NCI-H2107 (cell line): Measurements from ENCODE around the gene CDC73.
"Not testable (repeated sequence)": the region's sequence is repeated elsewhere in the genome, so short reads cannot be mapped to it uniquely, and the experiment has no call there.

Experiments
- DNase-seq: peaks from one replicate; lab custom pipeline; 2025; lab: John Stamatoyannopoulos, UW

Gene CDC73

DNA sequence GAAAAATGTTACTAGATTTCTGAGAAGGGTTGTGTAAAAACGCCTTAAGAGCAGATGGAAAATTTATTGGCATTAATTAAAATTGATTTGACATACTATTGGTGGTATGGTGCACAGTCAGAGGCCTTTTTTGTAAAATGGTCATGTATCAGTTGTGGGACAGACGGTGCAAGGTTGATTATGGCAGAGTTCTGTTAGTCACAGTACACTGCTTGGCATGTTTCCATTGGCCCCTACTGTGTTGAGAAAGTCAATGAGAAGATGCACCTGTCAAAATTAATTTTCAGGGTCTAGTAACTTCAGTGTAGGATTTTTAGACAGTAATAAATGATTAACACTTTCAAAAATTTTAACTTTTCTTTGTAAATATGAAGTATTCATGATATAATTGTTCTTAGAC, 60.2 kb downstream of the CDC73 start:
- no peak for DNase-seq

DNA sequence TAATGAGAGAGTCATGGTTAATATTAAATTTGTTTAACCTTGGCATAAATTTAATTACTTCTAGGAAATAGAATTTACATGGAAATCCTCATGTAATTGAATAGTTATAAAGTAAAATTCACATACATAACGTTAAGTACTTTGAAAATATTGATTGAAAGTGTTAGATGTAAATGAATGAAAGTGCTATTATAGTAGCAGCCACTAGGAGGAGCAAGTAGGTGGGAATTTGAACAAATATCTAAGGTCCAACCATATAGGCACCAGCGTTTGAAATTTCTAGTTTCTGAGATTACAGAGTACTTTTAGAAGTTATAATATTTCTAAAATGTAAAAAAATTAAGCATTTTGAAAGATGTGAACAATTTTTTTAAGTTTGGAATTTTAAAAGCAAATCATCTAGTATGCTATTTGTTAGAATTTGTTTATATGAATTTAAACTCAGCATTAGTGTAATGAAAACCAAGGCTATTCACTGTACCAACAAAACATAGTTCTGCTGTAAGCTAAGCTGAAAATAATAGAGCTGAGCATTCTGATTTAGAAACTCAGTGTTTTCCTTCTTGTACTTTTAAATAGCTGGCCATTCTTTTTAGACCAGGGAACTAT, 61.3 kb downstream of the CDC73 start:
- peak; percentile 17 for DNase-seq

DNA sequence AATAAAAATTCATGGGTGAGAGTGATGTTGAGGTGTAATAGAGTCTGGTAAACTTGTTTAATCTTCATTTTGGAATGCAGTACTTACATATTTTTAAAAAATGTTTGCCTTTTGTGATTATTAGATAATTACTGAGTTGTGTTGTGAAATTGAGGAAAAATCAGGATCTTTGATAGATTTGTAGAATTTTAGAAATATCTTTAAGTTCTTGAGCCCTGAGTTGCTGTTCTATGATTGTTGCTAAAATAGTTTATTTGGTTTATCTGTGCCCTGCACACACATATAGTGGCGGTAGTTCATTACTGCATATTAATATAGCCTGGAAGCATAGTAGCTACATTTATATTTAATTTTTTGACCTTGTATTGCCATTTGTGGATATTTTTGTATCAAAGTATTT, 62.9 kb downstream of the CDC73 start:
- DNase-seq = no peak

DNA sequence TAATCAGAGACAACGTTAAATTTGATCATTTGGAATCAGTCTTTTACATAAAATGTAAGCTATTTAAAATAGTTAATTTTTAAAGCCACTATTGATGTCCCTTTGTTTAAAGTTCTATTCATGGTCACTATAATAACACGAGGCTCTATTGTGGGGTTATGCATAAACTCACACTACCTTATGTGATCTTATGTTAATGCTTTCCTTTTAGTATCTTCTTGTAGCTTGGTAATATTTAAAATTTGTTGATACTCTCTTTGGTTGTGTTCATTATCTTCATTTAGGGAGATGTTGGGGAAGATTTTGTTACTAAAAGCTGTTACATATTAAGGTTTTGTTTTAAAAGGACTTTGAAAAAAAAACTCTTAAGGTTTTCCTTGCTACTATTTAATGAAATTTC, 63.4 kb downstream of the CDC73 start:
- no peak for DNase-seq

DNA sequence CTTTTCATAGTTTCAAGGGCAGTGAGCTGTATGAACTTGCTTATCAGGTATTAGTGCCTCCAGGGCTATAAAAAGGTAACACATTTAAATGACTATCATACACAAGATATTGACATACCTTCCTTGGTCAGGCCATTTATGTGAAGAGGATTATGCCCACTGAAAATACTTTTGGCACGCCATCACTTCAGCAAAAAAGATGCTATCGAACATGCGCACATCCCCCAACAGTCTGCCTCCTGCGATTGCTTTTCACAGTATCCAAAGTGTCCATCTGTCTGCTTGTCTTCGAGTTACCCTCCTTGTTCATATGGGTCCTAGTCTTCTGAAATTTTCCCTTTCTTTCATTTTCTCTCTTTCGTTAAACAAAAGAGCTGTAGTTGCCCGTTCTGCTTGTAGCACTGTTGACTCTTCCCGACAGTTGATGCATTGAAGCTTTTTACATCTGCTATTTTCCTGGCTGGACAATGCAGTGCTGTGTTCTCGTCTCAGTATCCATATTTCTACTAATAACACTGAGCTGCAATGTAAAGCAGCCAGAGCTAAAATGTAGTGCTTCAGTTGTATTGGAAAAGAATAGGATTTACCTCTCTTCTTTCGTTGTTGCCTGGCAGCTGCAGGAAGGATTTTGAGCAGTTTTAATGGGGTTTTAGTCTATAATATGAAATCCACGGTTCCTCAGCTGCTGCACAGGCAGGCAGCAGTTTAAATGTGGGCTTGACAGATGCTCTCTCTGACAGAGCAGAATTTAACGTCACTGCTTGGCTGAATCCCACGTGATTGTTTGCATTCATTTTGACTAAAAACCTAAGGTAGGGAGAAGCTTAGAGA, 64.3 kb downstream of the CDC73 start, which contains the start of gene B3GALT2:
B3GALT2 (minus strand) TSS at position 713 of the 831 bp plus-strand sequence. CDS start 5,051 bp downstream, outside the sequence.
- peak; percentile 10 for DNase-seq

DNA sequence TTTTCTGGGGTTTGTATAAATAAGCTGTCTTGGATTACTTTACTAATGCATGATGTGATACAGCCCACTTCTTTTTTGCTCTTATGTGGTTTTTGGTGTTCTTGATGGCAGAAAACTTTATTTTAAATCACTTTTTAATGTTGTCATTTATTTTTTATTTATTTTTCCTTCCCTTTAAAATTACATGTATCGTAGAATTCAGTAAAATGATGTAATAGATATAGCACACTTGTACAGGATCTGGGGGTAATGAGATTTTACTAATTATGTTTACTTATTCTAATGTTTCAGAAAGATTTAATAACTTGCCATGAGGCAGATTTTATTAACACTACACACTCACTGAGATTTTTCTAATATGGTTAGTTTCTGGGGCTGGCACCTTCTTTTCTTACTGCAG, 65.3 kb downstream of the CDC73 start:
- no peak for DNase-seq

DNA sequence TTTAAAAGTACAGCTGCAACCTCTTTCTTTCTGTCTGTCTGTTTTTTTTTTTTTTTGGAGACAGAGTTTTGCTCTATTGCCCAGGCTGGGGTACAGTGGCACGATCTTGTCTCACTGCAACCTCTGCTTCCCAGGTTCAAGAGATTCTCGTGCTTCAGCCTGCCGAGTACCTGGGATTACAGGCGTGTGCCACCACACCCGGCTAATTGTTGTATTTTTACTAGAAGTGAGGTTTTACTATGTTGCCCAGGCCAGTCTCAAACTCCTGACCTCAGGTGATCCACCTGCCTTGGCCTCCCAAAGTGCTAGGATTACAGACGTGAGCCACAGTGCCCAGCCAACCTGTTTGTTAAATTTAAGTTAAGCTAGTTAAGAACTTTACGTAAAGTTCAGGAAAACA, 67.1 kb downstream of the CDC73 start:
- DNase-seq = not testable (repeated sequence)

DNA sequence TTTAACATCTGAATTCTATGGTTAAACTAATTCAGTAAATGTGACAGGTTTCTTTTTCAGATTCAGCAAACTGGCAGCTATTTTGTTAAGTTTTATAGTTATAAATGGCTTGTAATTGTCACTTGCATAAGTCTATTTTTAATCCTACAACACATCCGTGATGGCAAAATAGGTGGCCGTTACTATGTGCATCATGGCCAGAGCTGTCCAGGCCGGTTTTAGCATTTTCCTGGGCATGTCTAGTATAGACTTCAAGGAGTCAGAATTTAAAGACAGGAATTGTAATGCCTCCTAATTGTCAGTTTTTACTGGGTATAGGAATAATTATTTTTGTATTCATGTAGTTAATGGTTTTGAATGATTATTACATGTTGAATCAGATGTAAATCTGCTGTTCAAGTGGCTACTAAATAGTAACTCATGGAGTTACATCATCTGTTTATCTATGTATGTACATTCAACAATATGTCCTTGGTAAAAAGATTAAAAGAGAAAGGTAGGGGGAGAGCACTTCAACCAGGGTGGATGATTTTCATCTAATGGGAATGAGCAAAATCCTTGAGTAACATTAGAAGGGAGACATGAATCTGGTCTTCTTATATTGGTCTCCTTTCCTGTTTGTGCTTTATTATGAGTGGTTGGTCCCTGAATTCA, 67.7 kb downstream of the CDC73 start:
- no peak for DNase-seq

DNA sequence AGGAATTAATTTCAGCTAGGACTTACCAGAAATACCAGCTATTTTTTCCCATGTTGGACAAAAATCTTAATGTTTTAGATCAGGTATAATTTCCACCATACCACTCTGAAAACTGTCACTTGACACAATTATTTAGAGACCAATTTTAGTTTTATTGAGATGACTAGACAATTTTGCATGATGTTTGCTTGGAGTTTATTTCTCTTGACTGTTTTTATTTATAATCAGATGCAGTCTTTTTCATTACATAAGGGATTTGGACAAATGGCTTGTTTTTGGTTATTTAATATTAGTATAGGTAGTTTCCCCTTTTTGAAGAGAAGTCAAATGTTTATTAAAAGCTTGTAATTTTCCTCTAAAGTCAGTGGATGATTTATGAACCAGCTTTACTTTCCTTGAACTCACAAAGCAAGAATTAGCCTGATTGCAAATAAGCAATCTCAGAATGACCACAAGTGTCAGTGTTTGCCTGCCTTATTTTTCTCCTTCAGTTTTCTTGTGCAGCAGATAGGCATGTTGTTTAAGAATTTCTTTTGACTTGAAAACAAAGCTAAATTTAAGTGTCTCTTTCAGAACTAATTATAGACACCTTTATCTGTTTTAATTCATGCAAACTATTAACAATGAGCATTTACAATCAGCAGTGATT, 68.4 kb downstream of the CDC73 start:
- no peak for DNase-seq

DNA sequence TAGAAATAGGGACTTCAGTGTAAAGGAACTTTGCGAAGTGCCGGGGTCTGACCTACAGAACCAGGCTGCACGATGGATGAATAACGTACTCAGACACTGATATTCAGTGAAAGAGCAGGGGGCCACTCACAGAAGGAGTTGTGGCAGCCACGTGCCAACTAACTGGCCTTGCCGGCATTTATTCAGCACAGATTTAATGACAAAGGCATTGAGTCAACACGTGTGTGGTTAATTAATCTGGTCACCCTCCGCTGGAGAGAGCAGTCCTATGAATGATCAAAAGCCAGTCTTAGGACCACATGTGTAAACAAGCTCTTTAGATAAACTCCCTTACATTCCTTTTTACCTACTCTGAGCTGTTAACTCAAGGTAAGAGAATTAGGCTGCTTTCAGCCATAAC, 70.8 kb downstream of the CDC73 start:
- no peak for DNase-seq

DNA sequence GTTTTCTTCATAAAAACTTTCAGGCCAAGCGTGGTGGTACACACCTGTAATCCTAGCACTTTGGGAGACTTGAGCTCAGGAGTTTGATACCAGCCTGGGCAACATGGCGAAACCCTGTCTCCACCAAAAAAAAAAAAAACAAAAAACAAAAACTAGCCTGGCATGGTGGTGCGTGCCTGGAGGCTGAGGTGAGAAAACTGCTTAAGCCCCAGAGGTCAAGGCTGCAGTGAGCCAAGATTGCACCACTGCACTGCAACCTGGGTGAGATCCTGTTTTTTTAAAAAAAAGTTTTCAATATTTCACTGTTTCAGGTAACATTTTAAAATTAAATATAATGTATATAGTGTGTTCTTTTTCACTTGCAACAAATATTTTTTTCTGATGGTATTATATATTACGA, 78.1 kb downstream of the CDC73 start:
- no peak for DNase-seq

DNA sequence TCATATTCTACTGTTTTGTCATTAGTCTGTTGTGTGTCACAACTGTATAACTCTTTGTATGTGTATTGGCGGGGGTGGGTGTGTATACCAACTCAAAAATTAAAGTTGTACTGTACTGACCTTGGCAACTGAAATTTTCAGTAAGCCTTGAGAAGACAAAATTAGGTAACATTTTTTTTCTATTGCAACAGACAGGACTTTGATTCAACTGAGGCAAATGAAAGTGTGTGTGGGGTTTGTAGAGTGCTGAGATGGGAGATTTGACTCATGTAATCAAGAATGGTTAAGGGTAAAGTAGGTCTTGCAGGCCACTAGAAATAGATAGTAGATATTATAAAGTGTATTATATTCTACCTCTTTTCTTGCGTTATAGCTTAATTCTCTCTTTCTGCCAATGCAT, 79.2 kb downstream of the CDC73 start:
- no peak for DNase-seq

DNA sequence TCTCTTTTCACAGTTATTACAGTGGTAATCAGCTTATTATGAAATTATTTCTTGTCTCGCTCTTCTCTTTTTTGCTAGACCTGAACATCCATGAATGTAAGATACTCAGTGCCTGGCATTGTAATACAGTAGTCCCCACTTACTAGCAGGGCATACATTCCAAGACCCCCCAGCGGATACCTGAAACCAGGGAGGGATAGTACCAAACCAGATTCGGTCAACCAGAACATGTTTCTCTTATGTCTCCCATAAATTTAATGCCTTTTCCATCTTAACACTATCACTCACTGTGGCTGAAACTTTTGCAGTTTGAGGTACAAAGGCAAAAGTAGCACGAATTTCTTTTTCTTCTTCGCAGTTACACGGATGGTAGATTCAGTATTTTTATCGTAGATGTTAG, 89.2 kb downstream of the CDC73 start:
- DNase-seq = no peak

DNA sequence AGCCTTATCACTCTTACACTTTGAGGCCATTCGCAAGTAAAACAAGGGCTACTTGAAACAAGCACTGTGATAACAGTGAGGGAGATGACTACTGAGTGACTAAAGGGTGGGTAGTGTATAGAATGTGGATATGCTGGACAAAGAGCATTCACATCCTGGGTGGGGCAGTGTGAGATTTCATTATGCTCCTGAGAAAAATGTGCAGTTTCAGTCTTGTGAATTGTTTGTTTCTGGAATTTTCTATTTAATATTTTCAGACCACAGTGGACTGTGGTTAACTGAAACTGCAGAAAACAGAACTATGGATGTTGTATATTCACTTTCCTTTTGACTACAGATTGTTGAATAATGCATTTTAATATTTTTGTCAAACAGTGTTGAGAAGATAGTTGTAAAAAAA, 89.7 kb downstream of the CDC73 start:
- no peak for DNase-seq

DNA sequence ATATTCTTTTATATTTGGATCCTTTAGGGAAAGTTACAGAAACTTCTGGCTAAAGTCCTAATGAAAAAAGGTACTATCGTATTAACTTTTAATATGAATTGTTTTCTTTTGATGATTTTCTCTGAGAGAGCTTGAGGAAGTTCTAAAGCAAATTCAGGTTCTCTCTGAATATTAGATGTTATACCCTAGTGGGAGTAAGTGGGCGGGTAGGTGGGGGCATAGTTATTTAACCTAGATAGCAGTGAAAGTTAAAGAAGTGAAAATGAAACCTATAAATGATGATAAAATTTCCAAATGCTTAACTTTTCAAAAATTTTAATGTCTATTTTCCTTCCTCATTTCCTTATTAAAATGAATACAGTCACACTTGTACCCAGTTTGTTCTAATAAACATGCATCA, 90.8 kb downstream of the CDC73 start:
- no peak for DNase-seq

DNA sequence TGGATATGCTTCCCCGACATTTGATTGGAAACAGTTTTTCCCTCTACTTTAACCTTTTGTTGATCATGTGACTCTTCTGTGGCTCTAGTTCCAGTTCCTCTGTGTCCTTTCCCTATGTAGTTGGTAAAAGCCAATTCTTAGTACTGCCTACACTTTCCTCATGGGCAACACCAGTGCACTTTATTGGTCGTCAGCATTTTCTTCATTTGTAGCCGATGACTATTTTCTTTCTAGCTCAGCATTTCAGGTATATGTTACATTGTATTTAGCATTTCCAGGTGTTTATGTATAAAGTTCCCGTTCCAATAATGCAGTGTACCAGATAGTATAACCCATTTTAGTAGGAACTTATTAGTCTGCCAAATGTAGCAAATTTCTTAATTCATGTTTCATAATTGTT, 92.2 kb downstream of the CDC73 start:
- DNase-seq = no peak

DNA sequence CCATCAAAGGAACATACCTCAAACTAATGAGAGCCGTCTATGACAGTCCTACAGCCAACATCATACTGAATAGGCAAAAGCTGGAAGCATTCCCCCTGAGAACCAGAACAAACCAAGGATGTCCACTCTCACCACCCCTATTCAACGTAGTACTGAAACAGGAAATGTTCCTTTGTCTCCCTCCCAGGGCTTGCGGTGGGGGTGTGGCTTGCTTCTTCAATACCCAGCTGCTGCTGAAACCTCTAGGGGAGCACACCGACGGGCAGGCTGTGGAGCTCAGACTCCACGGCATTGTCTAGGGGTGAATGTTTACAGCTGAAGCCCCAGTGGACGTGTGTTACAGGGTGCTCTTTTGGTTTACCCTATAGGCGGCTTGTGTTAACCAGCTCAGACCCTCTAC, 95.1 kb downstream of the CDC73 start:
- DNase-seq = no peak

DNA sequence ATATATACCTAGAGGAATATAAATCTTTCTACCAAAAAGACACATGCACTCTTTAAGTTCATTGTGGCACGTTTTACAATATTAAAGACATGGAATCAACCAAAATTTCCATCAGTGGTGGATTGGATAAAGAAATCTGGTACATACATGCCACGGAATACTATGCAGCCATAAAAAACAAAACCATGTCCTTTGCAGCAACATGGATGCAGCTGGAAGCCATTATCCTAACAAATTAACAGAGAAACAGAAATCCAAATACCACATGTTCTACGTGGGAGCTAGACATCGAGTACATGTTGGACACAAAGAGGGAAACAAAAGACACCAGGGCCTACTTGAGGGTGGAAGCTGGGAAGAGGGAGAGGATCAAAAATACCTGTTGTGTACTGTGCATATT, 97.6 kb downstream of the CDC73 start:
- no peak for DNase-seq

DNA sequence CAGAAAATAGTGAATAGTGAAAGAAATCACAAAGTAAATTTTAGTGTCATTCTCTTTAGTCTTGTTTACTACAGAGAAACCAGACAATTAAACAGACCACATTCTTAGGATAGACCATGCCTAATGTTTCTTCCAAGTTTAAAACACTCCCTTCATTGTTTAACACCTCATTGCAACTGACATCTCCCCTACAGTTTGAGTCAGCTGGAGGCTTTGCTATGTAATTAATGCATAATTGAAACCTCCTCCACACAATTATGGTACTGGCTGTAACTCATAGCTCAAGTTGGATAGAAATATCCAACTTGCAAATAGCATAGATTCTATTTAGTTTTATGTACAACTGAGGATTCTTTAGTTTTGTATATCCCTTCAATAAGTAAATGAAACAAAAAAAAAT, 99.8 kb downstream of the CDC73 start:
- no peak for DNase-seq

DNA sequence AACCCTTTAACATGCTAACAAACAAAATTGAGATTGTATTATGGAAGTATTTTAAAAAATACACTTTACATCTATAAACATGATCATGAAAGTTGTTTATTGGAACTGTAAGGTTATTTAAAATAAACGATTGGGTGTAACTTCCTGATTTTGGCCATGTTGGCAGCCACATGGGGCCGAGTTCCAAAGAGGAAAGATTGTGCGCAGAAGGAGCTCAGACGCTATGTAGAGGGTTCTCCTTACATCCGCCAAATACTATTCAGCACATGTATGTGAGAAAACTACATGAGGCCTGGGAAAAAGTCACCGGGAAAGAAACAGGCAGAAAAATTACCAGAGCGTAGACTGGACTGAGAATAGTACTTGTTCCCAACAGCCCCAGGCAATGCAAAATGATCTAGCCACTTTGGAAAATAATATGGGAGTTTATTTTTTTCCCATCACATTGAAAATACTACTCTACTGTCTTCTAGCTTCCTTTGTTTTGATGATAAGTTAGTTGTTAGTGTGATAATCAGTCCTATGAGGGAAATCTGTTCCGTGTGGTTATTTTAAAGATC, 100.3 kb downstream of the CDC73 start:
- no peak for DNase-seq

DNA sequence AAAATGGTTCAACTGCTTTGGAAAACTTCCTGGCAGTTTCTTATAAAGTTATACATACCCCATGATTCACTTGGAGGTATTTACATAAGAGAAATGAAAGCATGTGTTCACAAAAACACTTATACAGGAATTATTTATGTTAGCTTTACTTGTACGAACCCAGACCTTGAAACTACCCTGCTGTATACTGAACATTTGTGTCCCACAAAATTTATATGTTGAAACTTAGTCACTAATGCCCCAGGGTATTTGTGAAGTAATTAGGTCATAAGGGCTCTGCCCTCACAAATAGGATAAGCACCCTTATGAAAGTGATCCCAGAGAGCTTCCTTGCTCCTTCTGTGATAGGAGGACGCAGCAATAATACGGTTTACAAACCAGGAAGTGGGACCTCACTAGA, 107.3 kb downstream of the CDC73 start:
- DNase-seq = no peak

DNA sequence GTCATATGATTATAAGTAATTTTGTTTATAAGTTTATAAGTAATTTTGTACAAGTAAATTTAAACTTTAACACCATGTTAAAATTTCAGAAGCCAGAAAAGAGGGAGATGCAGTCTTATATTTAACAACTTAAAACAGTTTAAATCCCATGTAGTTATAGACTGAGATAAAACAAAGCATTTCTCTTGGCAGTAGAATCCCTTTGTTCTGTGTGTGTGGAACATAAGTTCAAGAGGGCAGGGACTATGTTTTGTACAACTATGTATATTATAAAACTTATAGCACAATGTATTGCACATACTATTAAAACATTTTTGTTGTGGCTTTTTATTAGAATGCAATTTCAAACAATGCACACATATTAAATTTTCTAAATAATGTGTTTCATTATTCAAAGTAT, 109.3 kb downstream of the CDC73 start:
- not testable (repeated sequence) for DNase-seq
